ENCODE results near the gene ACER3.

The ACER3 gene

GRCh38 chr11:77074205-77074604 is 213.5 kb downstream of the ACER3 start:
- DNase-seq (ENCODE audit: low read depth in 2 of 2) = no peak

GRCh38 chr11:77074626-77075221 is 214.0 kb downstream of the ACER3 start:
- no peak for DNase-seq (ENCODE audit: low read depth in 2 of 2)

- no peak for DNase-seq (ENCODE audit: low read depth in 2 of 2)
These were observed 214.7 kb downstream of the ACER3 start for GRCh38 chr11:77075425-77075905.

All from stimulated activated CD4-positive, alpha-beta T cell treated with anti-CD3 and anti-CD28 coated beads, Interleukin-1b, Interleukin-23, amount 100 ng/mL, for 1 hour (primary cell).